GM18498 (cell line): ENCODE data around the gene KRTAP5-2.

Experiments used
- ATAC-seq: cut with Tn5 transposase; IDR thresholded peaks from one replicate; pipeline ENCODE4 v1.9.1; 2021; ENCODE audit warnings: mild to moderate bottlenecking, moderate library complexity; ENCODE audit not compliant: unreplicated experiment

Gene KRTAP5-2

GRCh38 chr11:1568441-1568911, 29.6 kb downstream of the KRTAP5-2 start:
- ATAC-seq, result no peak

- ATAC-seq, result no peak
Observed at GRCh38 chr11:1567721-1568100, 30.4 kb downstream of the KRTAP5-2 start.

DNA sequence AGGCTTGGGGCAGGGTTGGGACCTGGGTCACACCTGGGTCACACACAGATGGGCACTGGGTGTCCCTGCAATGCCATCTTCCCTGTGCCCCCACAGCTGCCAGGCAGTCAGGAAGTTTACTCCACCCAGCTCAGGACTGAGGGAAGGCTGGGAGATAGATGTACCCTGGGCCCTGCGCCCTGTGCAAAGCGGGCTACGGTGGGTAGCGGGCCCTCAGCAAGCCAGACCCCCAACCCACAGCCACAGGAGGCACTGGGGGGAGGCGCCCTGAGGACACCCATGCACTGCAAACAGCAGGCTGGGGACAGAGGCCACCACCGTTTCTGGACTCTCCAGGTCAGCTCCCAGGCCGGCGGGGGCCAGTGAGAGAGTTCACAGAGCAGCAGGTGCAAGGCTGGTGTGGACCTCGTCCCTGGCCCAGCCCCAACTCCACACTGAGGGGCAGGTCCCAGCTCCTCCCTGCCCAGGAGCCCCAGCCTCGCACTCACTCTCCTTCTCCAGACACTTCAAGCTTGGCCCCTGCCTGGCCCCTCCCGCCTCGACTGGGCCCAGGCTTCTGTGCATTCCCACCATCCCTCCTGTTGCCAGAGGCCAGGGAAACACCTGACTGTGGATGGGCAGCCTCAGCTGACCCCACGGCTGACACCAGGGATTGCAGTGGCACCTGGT, 30.9 kb downstream of the KRTAP5-2 start:
- ATAC-seq, result no peak

DNA sequence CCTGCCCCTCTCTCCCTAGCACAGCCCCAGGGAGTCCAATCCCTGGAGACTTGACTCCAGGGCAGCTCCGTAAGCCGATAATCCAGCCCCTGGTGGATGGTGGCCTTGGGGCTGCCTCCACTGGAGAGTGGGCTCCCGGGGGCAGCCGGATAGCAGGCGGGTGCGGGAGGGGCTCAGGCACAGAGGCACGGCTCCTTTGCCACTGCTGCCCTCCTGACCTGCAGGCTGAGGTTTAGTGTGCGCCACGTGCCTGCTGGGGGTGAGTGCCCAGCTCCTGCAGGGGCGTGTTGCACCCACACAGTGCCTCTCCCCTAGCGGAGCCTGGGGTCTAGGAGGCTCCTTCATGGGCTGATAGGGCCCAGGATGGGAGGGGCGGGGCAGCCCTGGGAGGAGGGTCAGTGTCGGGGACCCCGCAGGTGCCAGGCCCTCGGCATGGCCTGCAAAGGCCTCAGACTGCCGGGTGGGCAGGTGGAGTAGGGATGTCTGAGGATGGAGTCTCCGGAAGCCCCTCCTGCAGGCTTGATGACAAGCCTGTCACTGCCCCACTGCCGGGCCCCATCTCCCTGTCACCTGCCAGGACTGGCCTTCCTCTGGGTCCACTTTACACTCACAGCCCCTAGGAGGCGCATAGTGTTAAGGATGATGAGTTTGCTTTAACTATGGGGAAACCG, 31.6 kb downstream of the KRTAP5-2 start:
- no peak for ATAC-seq

- no peak for ATAC-seq
Observed at GRCh38 chr11:1565904-1566247, 32.2 kb downstream of the KRTAP5-2 start.

DNA sequence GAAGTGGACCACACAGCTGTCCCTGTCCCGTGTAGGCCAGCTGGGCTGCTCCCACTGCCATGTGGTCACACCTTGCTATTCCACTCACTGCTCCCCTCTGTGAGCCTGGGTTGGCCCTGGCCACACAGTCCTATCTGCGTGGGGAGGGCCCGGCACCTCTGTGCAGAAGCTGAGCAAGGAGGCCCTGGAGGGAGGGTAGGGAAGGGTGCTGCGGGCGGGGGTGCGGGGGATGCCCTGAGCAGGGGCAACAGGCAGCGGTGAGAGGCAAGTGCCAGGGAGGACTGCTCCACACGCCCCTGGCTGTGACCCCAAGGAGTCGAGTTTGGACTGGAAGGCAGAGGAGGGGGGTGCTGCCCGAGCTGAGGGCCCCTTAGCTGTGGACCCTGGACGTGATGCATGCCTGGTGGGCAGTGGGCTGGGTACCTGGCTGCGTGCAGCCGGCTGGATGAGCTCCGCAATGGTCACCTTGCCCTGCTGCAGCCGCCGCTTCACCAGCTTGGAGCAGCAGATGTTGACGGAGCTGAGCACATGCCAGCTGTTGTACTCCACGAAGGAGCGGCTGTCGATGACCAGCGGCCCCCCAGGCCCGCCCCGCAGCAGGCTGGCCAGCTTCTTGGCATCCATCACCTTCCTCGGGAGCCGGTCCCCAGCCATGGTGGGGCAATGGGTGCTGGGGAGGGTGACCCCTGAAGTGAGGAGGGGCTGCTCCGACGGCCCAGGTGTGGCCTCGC, 32.8 kb downstream of the KRTAP5-2 start:
- ATAC-seq, result no peak

DNA sequence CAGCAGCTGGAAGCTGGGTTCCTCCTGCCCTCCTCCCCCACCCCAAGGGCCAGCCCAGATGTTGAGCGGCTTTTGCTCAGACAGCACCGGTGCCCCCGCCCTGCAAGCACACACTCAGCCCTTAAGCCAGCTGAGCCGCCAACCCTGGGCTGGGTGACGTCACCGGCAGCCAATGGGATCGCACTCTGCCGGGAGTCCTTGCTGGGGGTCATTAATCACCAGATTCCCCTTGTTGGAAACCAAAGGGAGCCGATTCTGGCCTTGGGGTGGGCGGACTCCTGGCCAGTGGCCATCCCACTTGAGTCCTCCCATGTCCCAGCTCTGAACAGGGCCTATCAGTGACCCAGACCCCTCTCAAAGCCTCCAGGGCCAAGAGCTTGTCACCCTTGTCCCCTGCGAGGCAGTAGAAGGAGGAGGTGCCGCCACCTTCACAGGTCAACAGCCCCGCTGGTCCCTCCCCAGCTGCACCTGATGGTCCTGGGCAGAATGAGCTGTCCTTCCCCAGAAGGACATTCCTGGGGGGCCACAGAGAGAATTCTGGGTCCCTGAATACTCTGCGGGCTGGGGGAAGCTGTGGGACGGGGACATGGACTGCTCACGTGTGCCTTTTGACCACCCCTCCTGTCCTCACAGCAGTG, 33.4 kb downstream of the KRTAP5-2 start:
- no peak for ATAC-seq

DNA sequence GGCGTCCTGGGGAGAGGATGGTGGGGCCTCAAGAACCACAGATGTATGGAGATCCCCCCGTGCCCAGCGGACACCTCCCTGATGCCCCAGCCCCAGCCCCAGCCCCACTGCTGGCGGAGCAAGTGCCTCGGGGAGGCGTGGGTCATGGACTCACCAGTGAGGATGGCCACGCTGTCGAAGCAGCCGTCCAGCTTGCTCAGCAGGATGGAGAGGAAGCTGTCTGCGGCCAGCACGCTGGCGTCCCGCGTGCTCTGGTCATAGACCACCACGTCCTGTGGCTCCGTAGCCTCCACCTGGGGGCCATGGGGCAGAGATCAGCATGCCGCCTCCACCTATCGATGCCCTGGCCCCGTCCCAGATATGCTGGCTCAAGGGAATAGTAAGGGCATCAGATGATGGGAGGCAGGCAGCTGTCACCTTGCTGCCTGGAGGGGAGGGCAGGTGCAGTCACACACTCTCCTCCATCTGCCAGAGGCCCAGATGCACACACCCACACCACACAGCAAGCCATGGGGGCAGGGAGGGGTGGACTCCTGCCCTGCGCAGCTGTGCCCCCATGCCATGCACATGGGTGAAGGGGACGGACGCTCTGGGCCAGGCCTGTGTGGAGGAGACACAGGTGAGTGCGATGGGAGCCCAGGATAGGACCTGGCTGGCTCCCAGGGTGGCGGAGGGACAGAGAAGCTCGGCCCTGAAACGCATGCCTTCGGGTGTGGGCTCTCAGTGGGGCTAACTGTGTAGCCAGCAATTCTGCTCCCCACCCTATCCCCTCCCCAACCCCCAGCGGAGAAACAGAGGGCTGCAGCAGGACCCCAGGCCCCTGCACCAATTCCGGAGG, 34.2 kb downstream of the KRTAP5-2 start:
- ATAC-seq, result no peak

DNA sequence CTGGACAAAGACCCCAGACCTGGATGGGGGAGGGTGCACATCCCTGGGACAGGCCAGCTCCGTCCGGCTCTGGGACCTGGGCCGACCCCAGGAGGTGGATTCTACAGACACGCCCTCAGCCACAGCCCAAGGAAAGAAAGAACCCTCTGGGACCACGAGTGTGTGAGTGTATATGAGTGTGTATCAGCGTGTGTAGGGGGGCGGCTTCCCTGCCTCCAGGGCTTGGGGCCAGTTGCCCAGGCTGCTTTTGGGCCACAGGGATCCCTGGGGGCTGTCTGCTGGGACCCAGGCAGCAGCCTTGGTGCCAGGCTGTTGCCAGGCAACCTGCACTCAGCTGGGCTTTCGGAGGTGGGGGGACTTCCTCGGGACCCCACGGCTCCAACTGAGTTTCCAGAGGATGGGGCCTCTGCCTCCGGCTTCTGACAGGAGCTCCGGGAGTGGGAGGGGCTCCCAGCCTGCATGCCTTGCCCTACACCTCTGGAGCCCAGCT, 34.9 kb downstream of the KRTAP5-2 start:
- no peak for ATAC-seq

DNA sequence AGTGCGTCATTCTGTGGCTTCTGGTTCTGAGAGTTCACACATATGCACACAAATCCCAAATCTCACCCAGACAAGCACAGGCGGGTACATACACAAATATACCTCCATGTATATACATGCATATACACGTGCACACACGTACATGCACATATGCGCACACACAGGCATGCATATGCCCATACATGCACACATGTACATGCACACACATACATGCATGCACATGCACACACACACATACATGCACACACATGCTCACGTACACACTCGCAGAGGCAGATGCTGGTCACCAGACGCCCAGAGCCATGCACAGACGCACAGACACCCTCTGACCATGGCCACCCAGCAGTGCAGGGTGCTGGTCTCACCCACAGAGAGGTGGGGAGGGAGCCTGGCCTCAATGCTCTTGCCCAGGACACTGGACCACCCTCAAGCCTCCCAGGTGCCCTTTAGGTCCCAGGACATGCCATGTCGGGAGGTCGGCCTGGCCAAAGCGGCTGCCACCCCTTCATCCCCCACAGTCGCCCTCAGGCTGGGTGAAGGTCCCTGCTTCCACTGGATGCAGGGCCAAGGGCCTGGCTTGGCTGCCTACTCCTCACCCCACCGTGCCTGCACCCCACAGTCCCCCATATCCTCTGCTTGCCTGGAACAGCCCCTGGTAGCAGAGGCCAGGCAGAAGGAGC, 35.5 kb downstream of the KRTAP5-2 start:
- ATAC-seq, result no peak

GRCh38 chr11:1561955-1562354, 36.1 kb downstream of the KRTAP5-2 start:
- no peak for ATAC-seq

DNA sequence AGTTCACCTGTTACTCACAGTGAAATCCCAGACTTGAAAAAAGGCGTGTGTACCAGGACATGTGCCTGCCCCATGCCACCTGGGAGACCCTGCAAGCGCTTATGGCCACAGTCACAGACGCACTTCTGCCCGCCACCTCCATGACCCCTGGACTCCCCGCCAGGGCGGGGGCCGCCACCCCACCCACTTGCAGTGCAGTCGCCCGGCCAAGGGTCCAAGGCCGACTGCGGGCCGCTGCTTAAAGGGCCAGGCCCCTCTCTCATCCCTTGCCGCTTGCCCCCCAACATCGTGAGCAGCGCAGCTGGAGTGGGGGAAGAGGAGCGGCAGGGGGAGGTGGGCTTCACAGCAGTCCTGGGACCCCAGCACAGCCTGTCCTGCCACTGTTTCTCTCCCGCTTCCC, 36.8 kb downstream of the KRTAP5-2 start:
- no peak for ATAC-seq

- ATAC-seq, result no peak
Observed at GRCh38 chr11:1560649-1561251, 37.3 kb downstream of the KRTAP5-2 start.

DNA sequence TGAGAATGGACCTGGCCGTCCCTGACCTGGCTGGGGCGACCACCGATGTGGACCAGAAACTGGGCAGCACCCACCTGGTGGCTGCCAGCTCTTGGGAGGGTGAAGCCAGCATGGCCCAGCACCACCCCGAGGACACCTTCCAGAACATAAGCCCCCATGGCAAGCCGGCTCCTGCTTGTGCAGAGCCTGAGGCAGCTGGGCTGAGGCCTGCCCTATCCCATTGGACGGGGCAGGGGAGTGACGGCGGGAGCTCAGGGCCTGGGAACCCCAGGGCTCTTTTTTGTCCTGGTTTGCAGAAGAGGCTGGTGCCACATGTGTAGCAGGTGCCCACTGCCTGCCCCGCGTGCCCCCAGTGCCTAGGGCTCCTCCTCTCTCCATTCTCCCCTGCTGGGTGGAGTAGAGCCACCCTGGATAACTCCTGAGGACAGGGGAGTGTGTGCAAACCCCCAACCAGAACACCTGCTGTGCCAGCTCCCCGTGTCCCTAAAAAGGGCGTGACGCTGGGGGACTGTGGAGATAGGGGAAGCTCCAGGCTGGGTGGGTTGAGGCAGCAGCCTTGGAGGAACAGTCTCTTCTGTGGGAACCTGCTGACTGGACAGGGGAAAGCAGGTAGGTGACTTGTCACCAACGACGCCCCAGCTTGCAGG, 38.0 kb downstream of the KRTAP5-2 start:
- no peak for ATAC-seq

GRCh38 chr11:1559111-1559951, 38.8 kb downstream of the KRTAP5-2 start:
- ATAC-seq, result no peak

DNA sequence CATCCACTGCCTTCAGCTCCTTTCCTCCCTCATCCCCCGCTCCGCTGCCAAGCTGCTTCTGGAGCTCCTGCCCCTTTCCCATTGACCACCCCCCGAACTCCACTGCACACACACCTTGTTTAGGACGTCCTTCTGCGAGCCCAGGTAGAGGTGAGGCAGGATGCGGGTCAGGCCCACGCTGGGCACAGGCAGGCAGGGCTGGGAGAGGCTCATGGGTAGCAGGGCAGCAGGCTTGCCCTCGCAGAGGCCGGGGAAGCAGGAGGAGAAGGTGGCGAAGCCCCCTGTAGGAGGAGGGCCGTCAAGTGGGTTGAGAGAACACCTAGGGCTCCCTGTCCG, 39.4 kb downstream of the KRTAP5-2 start:
- no peak for ATAC-seq

GRCh38 chr11:1557904-1558774, 40.0 kb downstream of the KRTAP5-2 start:
- ATAC-seq, result no peak
